ENCODE results near the gene UROC1.

DNA sequence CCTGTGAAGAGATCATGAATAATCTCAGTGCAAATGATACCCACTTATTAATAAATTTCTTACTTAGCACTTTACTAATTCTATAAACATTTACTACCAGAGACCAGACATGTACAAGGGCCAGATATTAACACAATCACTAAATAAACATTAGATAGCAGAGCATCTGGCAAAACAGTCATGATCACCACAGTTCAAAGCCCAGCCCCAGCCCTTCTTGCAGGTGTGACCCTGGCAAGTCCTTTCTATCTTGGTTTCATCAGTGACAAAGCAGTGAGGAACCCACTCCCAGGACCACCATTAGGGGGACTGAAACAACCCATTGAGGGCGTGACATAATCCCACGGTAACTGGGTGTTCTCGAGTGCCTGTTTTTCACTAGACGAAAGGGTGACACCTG, 53.5 kb downstream of the UROC1 start:
- no peak for TF ChIP-seq REST (IDR thresholded peaks at IDR 0.05; ENCODE audit: insufficient read depth in 1 of 2, low read depth in 2 of 2, low read length in 2 of 2)
- no peak for TF ChIP-seq TAF1 (IDR thresholded peaks at IDR 0.05; ENCODE audit: borderline replicate concordance, insufficient read depth, low read length)

All from PFSK-1 (cell line).